AG04449 (cell line): ENCODE data around the gene CRX.
"Not testable (repeated sequence)": the region's sequence is repeated elsewhere in the genome, so short reads cannot be mapped to it uniquely, and the experiment has no call there.

Experiments used
- CTCF ChIA-PET: fragments of 350-600 bp; formaldehyde crosslinking; extraction: SDS; loops from one replicate; lab custom pipeline; 2021; ENCODE audit warnings: antibody characterized with exemption; lab: Yijun Ruan, JAX
- POLR2A ChIA-PET: fragments of 400-600, 350-600 bp; formaldehyde crosslinking; extraction: SDS; loops from one replicate; lab custom pipeline; 2020; ENCODE audit warnings: antibody characterized with exemption, inconsistent platforms; lab: Yijun Ruan, JAX
- DNase-seq: peaks from one replicate; pipeline ENCODE4 v3.0.0-alpha.2; 2010; ENCODE audit warnings: low read depth, low spot score
- H3K4me3 ChIP-seq: 2 replicates; pipeline ENCODE4 v1.5.1; 2011; ENCODE audit warnings: low read depth, mild to moderate bottlenecking, control low read depth, low read length
- TF ChIP-seq, protein P1 (sequence below): IDR thresholded peaks from one replicate; pipeline ENCODE4 v1.5.1; 2011; ENCODE audit warnings: mild to moderate bottlenecking, moderate library complexity, low read length, control low read depth, inconsistent platforms; ENCODE audit not compliant: insufficient read depth; ENCODE audit errors: missing control alignments

Gene CRX

DNA sequence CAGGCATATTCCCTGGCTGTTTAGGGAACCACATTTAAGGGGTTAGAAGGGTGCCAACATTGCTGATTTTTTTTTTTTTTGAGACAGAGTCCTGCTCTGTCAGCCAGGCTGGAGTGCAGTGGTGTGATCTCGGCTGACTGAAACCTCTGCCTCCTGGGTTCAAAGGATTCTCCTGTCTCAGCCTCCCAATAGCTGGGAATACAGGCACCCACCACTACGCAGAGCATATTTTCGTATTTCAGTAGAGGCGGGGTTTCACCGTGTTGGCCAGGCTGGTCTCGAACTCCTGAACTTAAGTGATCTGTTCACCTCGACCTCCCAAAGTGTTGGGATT lies 7.8 kb upstream of the CRX start:
- CTCF ChIA-PET = interaction anchor here (1.0 to 3.3 kb wide), 6 partner anchors 8 to 50 kb away, joined by 5 to 24 read pairs (median 10); no protein-coding TSS in a partner anchor
- TF ChIP-seq, protein P1, sequence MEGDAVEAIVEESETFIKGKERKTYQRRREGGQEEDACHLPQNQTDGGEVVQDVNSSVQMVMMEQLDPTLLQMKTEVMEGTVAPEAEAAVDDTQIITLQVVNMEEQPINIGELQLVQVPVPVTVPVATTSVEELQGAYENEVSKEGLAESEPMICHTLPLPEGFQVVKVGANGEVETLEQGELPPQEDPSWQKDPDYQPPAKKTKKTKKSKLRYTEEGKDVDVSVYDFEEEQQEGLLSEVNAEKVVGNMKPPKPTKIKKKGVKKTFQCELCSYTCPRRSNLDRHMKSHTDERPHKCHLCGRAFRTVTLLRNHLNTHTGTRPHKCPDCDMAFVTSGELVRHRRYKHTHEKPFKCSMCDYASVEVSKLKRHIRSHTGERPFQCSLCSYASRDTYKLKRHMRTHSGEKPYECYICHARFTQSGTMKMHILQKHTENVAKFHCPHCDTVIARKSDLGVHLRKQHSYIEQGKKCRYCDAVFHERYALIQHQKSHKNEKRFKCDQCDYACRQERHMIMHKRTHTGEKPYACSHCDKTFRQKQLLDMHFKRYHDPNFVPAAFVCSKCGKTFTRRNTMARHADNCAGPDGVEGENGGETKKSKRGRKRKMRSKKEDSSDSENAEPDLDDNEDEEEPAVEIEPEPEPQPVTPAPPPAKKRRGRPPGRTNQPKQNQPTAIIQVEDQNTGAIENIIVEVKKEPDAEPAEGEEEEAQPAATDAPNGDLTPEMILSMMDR = no peak
- no peak overlapping the region for H3K4me3 ChIP-seq
- no peak for DNase-seq
- POLR2A ChIA-PET = no interaction called here

DNA sequence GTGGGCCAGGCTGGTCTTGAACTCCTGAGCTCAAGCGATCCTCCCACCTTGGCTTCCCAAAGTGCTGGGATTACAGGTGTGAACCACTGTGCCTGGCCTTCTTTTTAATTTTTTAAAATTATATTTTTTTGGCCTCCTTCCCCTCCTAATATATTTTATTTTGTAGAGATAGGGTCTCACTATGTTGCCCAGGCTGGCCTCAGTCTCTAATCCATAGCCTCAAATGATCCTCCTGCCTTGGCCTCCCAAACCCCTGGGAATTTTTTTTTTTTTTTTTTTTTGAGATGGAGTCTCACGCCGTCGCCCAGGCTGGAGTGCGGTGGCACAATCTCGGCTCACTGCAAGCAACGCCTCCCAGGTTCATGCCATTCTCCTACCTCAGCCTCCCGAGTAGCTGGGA lies 5.5 kb upstream of the CRX start:
- CTCF ChIA-PET = interaction anchor here (0.6 to 3.1 kb wide), 5 partner anchors 8 to 47 kb away, joined by 4 to 14 read pairs (median 8); no protein-coding TSS in a partner anchor
- DNase-seq, POLR2A ChIA-PET, H3K4me3 ChIP-seq: not testable (repeated sequence)

DNA sequence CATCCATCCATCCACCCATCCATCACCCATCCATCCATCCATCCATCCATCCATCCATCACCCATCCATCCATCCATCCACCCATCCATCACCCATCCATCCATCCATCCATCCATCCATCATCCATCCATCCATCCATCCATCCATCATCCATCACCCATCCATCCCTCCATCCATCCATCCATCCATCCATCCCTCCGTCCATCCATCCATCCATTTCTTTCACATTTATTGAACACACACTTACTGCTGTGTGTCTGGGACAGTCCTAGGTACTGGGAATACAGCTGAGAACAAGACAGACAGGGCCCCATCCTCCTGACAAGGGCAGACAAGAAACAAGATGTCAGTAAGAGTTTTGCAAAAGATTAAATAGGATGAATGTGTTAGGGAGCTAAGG lies 3.5 kb upstream of the CRX start:
- CTCF ChIA-PET = interaction anchor here (2.9 kb wide), 1 partner anchor 45 kb away, joined by 9 read pairs; no protein-coding TSS in a partner anchor
- DNase-seq, POLR2A ChIA-PET, H3K4me3 ChIP-seq: not testable (repeated sequence)

DNA sequence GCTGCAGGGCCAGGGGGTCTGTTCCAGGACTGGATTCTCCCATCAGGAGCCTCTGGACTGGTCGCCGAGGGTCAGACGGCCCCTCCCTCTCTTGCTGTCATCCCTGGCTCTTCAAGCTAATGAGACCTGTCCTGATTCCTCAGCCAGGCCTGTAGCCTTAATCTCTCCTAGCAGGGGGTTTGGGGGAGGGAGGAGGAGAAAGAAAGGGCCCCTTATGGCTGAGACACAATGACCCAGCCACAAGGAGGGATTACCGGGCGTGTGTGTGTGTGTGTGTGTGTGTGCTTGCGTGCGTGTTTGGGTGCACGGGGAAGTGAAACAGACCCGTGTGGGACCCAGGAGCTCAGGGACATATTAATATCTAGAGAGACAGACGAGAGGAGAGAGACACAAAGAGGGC lies 1.9 kb upstream of the CRX start:
- TF ChIP-seq, protein P1 = no peak
- H3K4me3 ChIP-seq = no peak overlapping the region
- ChIA-PET CTCF (no interaction called here), POLR2A (no interaction called here)
- DNase-seq = no peak

DNA sequence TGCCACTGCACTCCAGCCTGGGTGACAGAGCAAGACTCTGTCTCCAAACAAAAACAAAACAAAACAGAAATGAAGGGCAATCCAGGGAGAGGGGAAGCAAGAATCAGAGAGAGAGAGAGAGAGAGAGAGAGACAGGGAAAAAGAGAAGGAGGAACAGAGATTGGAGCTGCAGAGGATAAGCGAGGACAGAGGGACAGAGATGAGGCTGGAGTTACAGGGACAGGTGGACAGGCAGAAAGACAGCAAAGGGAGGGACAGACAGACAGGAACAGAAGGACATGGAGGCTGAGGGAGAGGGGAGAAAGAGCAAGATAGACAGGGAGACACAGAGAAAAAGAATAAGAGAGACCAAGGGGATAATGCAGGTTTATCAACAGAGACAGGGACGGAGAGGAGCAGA lies 1.3 kb upstream of the CRX start:
- H3K4me3 ChIP-seq = no peak overlapping the region
- POLR2A ChIA-PET = no interaction called here
- TF ChIP-seq, protein P1 = no peak
- CTCF ChIA-PET = no interaction called here
- no peak for DNase-seq

DNA sequence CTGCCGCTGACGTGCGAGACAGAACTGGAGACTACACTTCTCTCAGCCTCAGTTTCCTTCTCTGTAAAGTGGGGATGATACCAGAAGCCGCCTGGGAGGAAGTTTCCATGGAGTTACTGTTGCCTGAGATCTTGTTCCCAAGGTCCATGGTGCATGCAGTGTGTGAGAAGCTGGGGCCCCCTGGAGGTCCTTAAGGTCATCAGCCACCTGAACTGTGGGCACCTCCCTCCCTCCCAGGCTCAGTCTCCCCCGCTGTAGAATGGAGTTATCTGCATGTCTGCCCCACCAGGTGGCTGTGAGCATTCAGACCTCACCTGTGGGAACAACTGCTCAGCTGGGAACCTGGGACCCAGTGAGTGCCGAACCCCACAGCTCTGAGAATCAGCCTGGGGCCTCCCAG lies 2.7 kb downstream of the CRX start:
- ChIA-PET CTCF (interaction anchor here (1.7 to 2.6 kb wide), 3 partner anchors 9 to 44 kb away, joined by 6 to 9 read pairs (median 8); no protein-coding TSS in a partner anchor), POLR2A (no interaction called here)
- H3K4me3 ChIP-seq = no peak overlapping the region
- TF ChIP-seq, protein P1 = no peak
- DNase-seq = no peak

DNA sequence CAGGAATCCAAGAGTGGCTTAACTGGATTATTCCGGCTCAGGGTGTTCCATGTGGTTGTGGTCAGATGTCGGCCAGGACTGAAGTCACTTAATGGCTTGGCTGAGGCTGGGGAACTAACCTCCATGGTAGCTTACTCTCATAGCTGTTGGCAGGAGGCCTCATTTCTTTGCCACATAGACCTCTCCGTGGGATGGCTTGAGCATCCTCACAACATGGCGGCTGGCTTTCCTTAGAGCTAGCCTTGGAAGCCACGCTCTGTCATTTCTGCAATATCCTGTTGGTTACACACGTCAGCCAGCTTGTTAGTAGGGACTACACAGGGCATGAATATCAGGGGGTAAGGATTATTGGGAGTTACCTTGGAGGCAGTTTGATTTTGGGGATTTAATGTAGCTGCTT lies 5.1 kb downstream of the CRX start:
- TF ChIP-seq, protein P1 = no peak
- no peak for DNase-seq
- ChIA-PET POLR2A (no interaction called here), CTCF (interaction anchor here (1.1 to 5.4 kb wide), 3 partner anchors 13 to 42 kb away, joined by 3 to 24 read pairs (median 3); no protein-coding TSS in a partner anchor)
- no peak overlapping the region for H3K4me3 ChIP-seq
